Hepatocyte (in vitro differentiated cells): ENCODE results near the gene TMEM238L.

Source experiments
- CTCF ChIP-seq: fragments of 200-600 bp; sonication (generic); IDR thresholded peaks from 2 replicates; pipeline ENCODE4 v1.5.1; 2016; ENCODE audit warnings: antibody characterized with exemption, mild to moderate bottlenecking; ENCODE audit not compliant: poor library complexity
- EZH2 ChIP-seq: fragments of 200-600 bp; sonication (generic); IDR thresholded peaks from 2 replicates; pipeline ENCODE4 v1.6.1; 2016; ENCODE audit warnings: antibody characterized with exemption, mild to moderate bottlenecking, borderline replicate concordance

- TF ChIP-seq CTCF: no peak
- no peak for TF ChIP-seq EZH2
These were observed 28.8 kb downstream of the TMEM238L start for GRCh38 chr17:10775058-10775457.
